ENCODE results near the gene SEC14L5. TPM values are rescaled to one million over a fixed set of nuclear protein-coding genes. Genes with fewer than 3 reads are reported as not detected.

Gene SEC14L5
- total and polyA plus RNA-seq, 2 experiments from 2014 or later = 1.0 to 3.5 TPM

- no peak overlapping the region for H2AFZ ChIP-seq
- no peaks in the 10 kb centered on the region for H3K9me3 ChIP-seq (ENCODE audit: low read depth)
- no peaks in the 10 kb centered on the region for H3K9me2 ChIP-seq (replicated peaks; ENCODE audit: insufficient read depth)
- H3K4me1 ChIP-seq (ENCODE audit: insufficient read depth) = peaks cover 17% of the 10 kb centered on the region
- H3K27me3 ChIP-seq = no peaks in the 10 kb centered on the region
- H4K20me1 ChIP-seq (ENCODE audit: insufficient read depth, poor library complexity, severe bottlenecking) = no peaks in the 10 kb centered on the region
- H3K79me2 ChIP-seq = peaks cover 40% of the 10 kb centered on the region
- no peak for DNase-seq (ENCODE audit: low spot score)
- WGBS (ENCODE audit: low lambda C conversion rate, missing lambda C conversion rate) = 48% methylated on average over 4 of the region's 4 CpGs
- H3K27ac ChIP-seq = no peak overlapping the region
- H3K4me2 ChIP-seq = no peak overlapping the region
- no peaks in the 10 kb centered on the region for H3K36me3 ChIP-seq (replicated peaks; ENCODE audit: insufficient read depth, low read depth)
- TF ChIP-seq EZH2 (IDR thresholded peaks at IDR 0.05; ENCODE audit: borderline replicate concordance) = no peak
- TF ChIP-seq EZH2phosphoT487 (IDR thresholded peaks at IDR 0.05; ENCODE audit: low read depth, severe bottlenecking, unreplicated experiment) = no peak
- TF ChIP-seq CTCF (IDR thresholded peaks at IDR 0.05; ENCODE audit: poor library complexity) = no peak
- no peak overlapping the region for H3K4me3 ChIP-seq
Measured at GRCh38 chr16:4917117-4917516, 41.0 kb upstream of the SEC14L5 start.

GRCh38 chr16:4918781-4919251 lies 39.3 kb upstream of the SEC14L5 start:
- Histone ChIP-seq H3K36me3 (replicated peaks; ENCODE audit: insufficient read depth, low read depth) (no peaks in the 10 kb centered on the region), H3K79me2 (peaks cover 53% of the 10 kb centered on the region), H3K9me3 (ENCODE audit: low read depth) (no peaks in the 10 kb centered on the region), H3K27me3 (no peaks in the 10 kb centered on the region), H3K4me2 (peak overlapping the region; percentile 65), H3K27ac (peak overlapping the region; percentile 90), H3K4me3 (no peak overlapping the region), H3K9me2 (replicated peaks; ENCODE audit: insufficient read depth) (no peaks in the 10 kb centered on the region), H4K20me1 (ENCODE audit: insufficient read depth, poor library complexity, severe bottlenecking) (no peaks in the 10 kb centered on the region), H2AFZ (no peak overlapping the region), H3K4me1 (ENCODE audit: insufficient read depth) (peaks cover 26% of the 10 kb centered on the region)
- TF ChIP-seq EZH2phosphoT487 (IDR thresholded peaks at IDR 0.05; ENCODE audit: low read depth, severe bottlenecking, unreplicated experiment) (no peak), CTCF (IDR thresholded peaks at IDR 0.05; ENCODE audit: poor library complexity) (no peak), EZH2 (IDR thresholded peaks at IDR 0.05; ENCODE audit: borderline replicate concordance) (no peak)
- peak; percentile 69 for DNase-seq (ENCODE audit: low spot score)
- WGBS (ENCODE audit: low lambda C conversion rate, missing lambda C conversion rate) = 56% methylated on average over 13 of the region's 13 CpGs

- WGBS (ENCODE audit: low lambda C conversion rate, missing lambda C conversion rate) = 83% methylated on average over 5 of the region's 5 CpGs
- Histone ChIP-seq H2AFZ (no peak overlapping the region), H3K36me3 (replicated peaks; ENCODE audit: insufficient read depth, low read depth) (no peaks in the 10 kb centered on the region), H3K4me2 (no peak overlapping the region), H4K20me1 (ENCODE audit: insufficient read depth, poor library complexity, severe bottlenecking) (no peaks in the 10 kb centered on the region), H3K27ac (peak overlapping the region; percentile 23), H3K9me3 (ENCODE audit: low read depth) (no peaks in the 10 kb centered on the region), H3K9me2 (replicated peaks; ENCODE audit: insufficient read depth) (no peaks in the 10 kb centered on the region), H3K27me3 (no peaks in the 10 kb centered on the region), H3K4me3 (no peak overlapping the region), H3K79me2 (peaks cover 46% of the 10 kb centered on the region), H3K4me1 (ENCODE audit: insufficient read depth) (peaks cover 41% of the 10 kb centered on the region)
- TF ChIP-seq EZH2 (IDR thresholded peaks at IDR 0.05; ENCODE audit: borderline replicate concordance) = no peak
- TF ChIP-seq EZH2phosphoT487 (IDR thresholded peaks at IDR 0.05; ENCODE audit: low read depth, severe bottlenecking, unreplicated experiment) = no peak
- TF ChIP-seq CTCF (IDR thresholded peaks at IDR 0.05; ENCODE audit: poor library complexity) = no peak
- no peak for DNase-seq (ENCODE audit: low spot score)
Measured at GRCh38 chr16:4920826-4921225, 37.3 kb upstream of the SEC14L5 start.
